ENCODE results near the gene SETD3. TPM values are rescaled to one million over a fixed set of nuclear protein-coding genes. Genes with fewer than 3 reads are reported as not detected.

SETD3 gene
- total RNA-seq, 4 donors from 2014 or later: 61.9 to 120 (median 68.8) TPM

DNA sequence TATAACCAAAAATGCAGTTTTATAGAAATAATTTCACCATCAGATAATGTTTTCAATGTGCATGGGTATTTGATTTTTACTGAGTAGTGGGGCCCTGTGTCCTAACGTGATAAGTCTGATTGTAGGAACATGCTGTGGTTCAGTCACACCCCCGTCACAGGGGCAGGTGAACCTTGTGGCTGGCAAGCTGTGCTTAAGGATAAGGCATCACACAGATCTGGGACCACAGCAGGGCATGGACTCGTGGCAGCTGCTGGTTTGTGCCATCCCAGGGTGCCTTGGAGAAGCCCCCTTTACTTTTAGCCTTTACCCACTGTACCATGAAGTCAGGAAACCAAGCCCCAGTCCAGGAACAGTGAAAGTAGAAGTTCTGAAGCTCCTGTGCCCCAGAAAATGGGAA is 17.2 kb upstream of the SETD3 start:
- DNase-seq: no peak
- H3K4me1 ChIP-seq: no peaks in the 10 kb centered on the region
- no peak for TF ChIP-seq POLR2A (IDR thresholded peaks at IDR 0.05)
- TF ChIP-seq, protein P1, sequence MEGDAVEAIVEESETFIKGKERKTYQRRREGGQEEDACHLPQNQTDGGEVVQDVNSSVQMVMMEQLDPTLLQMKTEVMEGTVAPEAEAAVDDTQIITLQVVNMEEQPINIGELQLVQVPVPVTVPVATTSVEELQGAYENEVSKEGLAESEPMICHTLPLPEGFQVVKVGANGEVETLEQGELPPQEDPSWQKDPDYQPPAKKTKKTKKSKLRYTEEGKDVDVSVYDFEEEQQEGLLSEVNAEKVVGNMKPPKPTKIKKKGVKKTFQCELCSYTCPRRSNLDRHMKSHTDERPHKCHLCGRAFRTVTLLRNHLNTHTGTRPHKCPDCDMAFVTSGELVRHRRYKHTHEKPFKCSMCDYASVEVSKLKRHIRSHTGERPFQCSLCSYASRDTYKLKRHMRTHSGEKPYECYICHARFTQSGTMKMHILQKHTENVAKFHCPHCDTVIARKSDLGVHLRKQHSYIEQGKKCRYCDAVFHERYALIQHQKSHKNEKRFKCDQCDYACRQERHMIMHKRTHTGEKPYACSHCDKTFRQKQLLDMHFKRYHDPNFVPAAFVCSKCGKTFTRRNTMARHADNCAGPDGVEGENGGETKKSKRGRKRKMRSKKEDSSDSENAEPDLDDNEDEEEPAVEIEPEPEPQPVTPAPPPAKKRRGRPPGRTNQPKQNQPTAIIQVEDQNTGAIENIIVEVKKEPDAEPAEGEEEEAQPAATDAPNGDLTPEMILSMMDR (IDR thresholded peaks at IDR 0.05): no peak
- H3K4me3 ChIP-seq: no peak overlapping the region
- no peaks in the 10 kb centered on the region for H3K9me3 ChIP-seq
- H3K27ac ChIP-seq: no peak overlapping the region
- no peaks in the 10 kb centered on the region for H3K27me3 ChIP-seq
- H3K36me3 ChIP-seq: peaks cover 0 to 94% (median 0%) of the 10 kb centered on the region in 3 donors

DNA sequence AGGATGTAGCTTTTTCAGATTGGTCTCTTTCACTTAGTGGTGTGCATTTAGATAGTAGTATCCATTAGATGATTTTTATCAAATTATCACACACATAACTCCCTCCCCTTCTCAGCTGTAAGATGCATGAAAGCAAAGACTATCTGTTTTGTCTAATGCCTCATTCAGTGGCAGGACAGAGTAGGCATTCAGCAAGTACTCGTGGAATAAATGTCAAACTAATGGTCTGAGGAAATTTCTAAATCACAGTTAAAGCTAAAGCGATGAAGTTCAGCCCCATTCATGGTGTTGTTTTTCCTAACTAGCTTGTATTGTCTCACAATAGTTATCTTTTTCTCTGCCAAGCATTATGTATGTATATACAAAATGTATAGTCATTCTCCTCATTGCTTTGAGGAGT is 16.7 kb upstream of the SETD3 start:
- Histone ChIP-seq H3K36me3 (peaks cover 0 to 94% (median 0%) of the 10 kb centered on the region in 3 donors), H3K9me3 (no peaks in the 10 kb centered on the region), H3K27me3 (no peaks in the 10 kb centered on the region), H3K4me3 (no peak overlapping the region), H3K27ac (no peak overlapping the region), H3K4me1 (no peaks in the 10 kb centered on the region)
- DNase-seq: no peak
- TF ChIP-seq, protein P1 (IDR thresholded peaks at IDR 0.05): no peak
- TF ChIP-seq POLR2A (IDR thresholded peaks at IDR 0.05): no peak

DNA sequence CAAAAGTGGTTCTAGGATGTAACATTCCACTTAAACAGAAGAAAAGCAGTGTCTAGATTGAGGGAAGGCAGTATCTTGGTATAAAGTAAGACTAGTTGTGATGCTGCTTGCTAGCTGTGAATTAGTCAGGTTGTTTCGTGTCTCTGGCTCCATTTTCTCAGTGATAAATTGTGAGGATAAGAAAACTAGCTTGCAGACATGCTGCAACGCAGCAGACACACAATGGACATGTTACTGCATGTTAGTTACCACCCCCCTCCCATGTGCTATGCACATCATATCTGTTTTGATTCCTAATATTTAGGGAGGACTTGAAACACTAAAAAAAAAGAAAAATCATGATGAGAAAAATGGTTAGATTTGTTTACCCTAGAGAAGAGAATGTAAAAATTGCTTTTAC is 3.4 kb upstream of the SETD3 start:
- Histone ChIP-seq H3K27me3 (no peaks in the 10 kb centered on the region), H3K4me1 (peaks cover 0 to 23% (median 11%) of the 10 kb centered on the region in 4 donors), H3K27ac (no peak overlapping the region), H3K36me3 (no peaks in the 10 kb centered on the region), H3K9me3 (no peaks in the 10 kb centered on the region), H3K4me3 (no peak overlapping the region)
- TF ChIP-seq, protein P1 (IDR thresholded peaks at IDR 0.05): no peak
- no peak for TF ChIP-seq POLR2A (IDR thresholded peaks at IDR 0.05)
- no peak for DNase-seq

DNA sequence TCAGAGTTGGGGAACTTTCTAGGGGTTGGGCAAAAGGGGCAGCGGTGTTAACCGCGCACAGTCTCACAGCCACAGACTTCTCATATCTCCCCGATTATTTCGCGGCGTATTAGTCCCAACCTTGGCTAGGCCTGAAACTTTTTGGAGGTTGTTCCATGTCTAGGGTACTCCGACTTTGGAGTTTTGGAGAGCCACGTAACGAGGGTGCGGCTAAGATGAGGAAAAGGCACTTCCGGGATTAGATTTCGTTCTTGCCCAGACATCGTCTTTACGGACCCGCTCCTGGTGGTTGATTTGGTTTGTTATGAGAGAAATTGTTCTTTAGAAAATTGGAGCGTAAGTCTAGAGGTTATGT is 1.1 kb upstream of the SETD3 start:
- peaks cover 0 to 34% (median 11%) of the 10 kb centered on the region in 4 donors for H3K4me1 ChIP-seq
- H3K9me3 ChIP-seq: no peaks in the 10 kb centered on the region
- H3K27me3 ChIP-seq: no peaks in the 10 kb centered on the region
- TF ChIP-seq, protein P1 (IDR thresholded peaks at IDR 0.05): peak in 1 of 6 experiments; percentile 12
- TF ChIP-seq POLR2A (IDR thresholded peaks at IDR 0.05): no peak
- peak overlapping the region; percentile 74 to 99 (median 96) for H3K4me3 ChIP-seq
- no peak for DNase-seq
- H3K36me3 ChIP-seq: no peaks in the 10 kb centered on the region
- peak overlapping the region; percentile 85 to 97 (median 94) for H3K27ac ChIP-seq

DNA sequence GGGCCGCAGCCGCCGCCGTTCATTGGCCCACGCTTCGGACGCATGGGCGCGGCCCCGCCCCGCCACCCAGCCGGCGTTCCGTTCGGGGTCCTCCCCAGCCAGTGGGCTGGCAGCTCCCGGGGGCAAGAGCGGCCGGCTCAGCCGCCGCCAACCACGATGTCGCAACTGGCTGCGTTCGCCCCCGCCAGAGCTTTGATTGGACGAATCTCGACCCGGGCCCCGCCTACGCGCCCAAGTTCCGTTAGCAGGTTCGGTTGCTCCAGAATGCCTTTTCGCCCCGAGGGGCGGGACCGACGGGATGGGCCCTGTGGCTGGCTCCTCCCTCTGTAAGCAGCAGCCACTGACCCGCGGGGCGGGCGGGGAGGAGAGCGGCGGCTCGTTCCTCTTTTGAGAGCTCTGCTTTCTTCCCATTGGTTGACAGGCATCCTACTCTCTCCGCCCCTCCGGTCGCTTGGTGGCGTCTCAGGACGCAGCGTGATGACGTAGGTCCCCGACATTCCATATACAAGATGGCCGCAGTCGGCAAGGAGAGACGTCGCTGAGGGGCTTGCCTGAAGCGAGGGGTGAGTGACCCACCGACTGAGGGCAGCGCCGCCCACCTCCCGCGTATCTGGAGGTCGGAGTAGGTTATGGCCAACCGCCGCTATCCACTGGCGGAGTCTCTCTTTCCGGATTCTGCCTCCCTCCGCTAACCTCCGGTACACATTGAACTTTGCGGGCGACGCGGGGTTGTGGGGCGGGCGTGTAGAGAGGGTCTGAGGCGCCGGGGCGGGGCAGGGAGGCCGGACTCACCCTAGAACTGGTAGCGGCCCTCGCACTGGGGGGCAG is 472 bp upstream of the SETD3 start, which contains the start of gene CCNK:
CCNK (plus strand) TSS at position 493 of the 828 bp plus-strand sequence. CDS start 11,269 bp downstream, outside the sequence.
- peaks cover 0 to 34% (median 11%) of the 10 kb centered on the region in 4 donors for H3K4me1 ChIP-seq

More for the DNA sequence above, 472 bp upstream of the SETD3 start, which contains the start of gene CCNK:
- Histone ChIP-seq H3K36me3 (no peaks in the 10 kb centered on the region), H3K4me3 (peak within 1 kb of the TSS; percentile 89 to 99 (median 96)), H3K27me3 (no peaks in the 10 kb centered on the region), H3K9me3 (no peaks in the 10 kb centered on the region), H3K27ac (peak within 1 kb of the TSS; percentile 94 to 97 (median 97))
- DNase-seq: peak; percentile 99 to 100 (median 100)
- peak; percentile 93 to 96 for TF ChIP-seq POLR2A (IDR thresholded peaks at IDR 0.05)
- TF ChIP-seq, protein P1 (IDR thresholded peaks at IDR 0.05): peak in 1 of 6 experiments; percentile 18
